Measurements from ENCODE around the gene ENPP1.

Gene ENPP1

GRCh38 chr6:131807644-131808459, at the start of gene ENPP1 (continued):
- TF ChIP-seq PBX3 (CRISPR knock-in tag; IDR thresholded peaks at IDR 0.05) = peak; percentile 71; the same call in 1 of the 2 replicates
- TF ChIP-seq REST (tag by site-specific recombination; IDR thresholded peaks at IDR 0.05) = peak; percentile 80
- peak; percentile 5; the same call in 1 of the 2 replicates for TF ChIP-seq ZFHX2 (tag by site-specific recombination; conservative IDR thresholded peaks at IDR 0.05)
- peak; percentile 44; the same call in 1 of the 2 replicates for TF ChIP-seq ZBTB48 (tag by site-specific recombination; IDR thresholded peaks at IDR 0.05)
- TF ChIP-seq ZBTB17 (tag by site-specific recombination; IDR thresholded peaks at IDR 0.05) = peak; percentile 45; the same call in 1 of the 2 replicates
- no peak for TF ChIP-seq ZNF585B (tag by site-specific recombination; IDR thresholded peaks at IDR 0.05)
- 0 out of 2 replicates have a peak, but pooled peaks have one; percentile 40 for TF ChIP-seq GLI4 (tag by site-specific recombination; IDR thresholded peaks at IDR 0.05)
- no peak for TF ChIP-seq ZNF292 (tag by site-specific recombination; IDR thresholded peaks at IDR 0.05; ENCODE audit: borderline replicate concordance, low read depth)
- no peak for TF ChIP-seq PRDM6 (tag by site-specific recombination; IDR thresholded peaks at IDR 0.05)
- peak; percentile 59; the same call in 1 of the 2 replicates for TF ChIP-seq ZNF561 (tag by site-specific recombination; IDR thresholded peaks at IDR 0.05; ENCODE audit: borderline replicate concordance)
- no peak for TF ChIP-seq ZNF707 (tag by site-specific recombination; IDR thresholded peaks at IDR 0.05)
- TF ChIP-seq ZNF549 (tag by site-specific recombination; IDR thresholded peaks at IDR 0.05) = no peak
- TF ChIP-seq TSHZ1 (tag by site-specific recombination; IDR thresholded peaks at IDR 0.05; ENCODE audit: borderline replicate concordance) = no peak
- TF ChIP-seq ZNF596 (tag by site-specific recombination; IDR thresholded peaks at IDR 0.05) = peak; percentile 11; the same call in 1 of the 2 replicates
- no peak for TF ChIP-seq ZNF248 (tag by site-specific recombination; IDR thresholded peaks at IDR 0.05)
- TF ChIP-seq EGR2 (tag by site-specific recombination; IDR thresholded peaks at IDR 0.05; ENCODE audit: low read depth) = peak; percentile 27; the same call in 1 of the 2 replicates
- TF ChIP-seq ZNF341 (tag by site-specific recombination; IDR thresholded peaks at IDR 0.05; ENCODE audit: low read depth) = peak; percentile 86
- TF ChIP-seq KLF1 (tag by site-specific recombination; IDR thresholded peaks at IDR 0.05) = peak; percentile 67; the same call in 1 of the 2 replicates
- TF ChIP-seq ZNF280D (tag by site-specific recombination; IDR thresholded peaks at IDR 0.05) = no peak
- no peak for TF ChIP-seq OSR2 (tag by site-specific recombination; IDR thresholded peaks at IDR 0.05)
- TF ChIP-seq ZNF391 (tag by site-specific recombination; IDR thresholded peaks at IDR 0.05; ENCODE audit: borderline replicate concordance, low read depth) = 0 out of 2 replicates have a peak, but pooled peaks have one; percentile 55
- TF ChIP-seq ZNF121 (tag by site-specific recombination; IDR thresholded peaks at IDR 0.05) = no peak
- TF ChIP-seq PATZ1 (tag by site-specific recombination; IDR thresholded peaks at IDR 0.05) = peak; percentile 81

Data from HEK293 (cell line).